ENCODE results near the gene SIDT1. TPM values are rescaled to one million over a fixed set of nuclear protein-coding genes. Genes with fewer than 3 reads are reported as not detected.

SIDT1 gene
- total and polyA plus RNA-seq, 4 donors: 1.0 to 16.3 (median 4.6) TPM

DNA sequence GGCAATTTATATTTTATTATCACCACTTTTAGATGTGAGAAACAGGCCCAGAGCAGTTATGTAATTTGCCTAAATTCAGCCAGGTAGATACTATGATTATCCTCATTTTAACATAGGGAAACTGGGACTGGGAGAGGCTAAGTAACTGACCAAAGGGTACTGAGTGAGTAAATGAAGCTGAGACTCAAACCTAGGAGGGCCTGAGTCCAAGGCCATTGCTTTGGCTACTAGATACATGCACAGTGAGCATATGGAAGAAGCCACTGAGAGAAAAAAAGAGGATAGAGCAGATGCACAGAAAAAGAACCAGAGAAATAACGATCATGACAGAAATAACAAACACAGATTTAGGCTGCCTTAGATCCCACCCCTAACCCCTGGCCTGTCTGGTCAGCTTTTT, 130.5 kb downstream of the SIDT1 start:
- Histone ChIP-seq H3K27me3 (ENCODE audit: control insufficient read depth in 3 of 3, insufficient read depth in 3 of 3, low read length in 2 of 3) (no peaks in the 10 kb centered on the region), H3K9me3 (ENCODE audit: control insufficient read depth in 4 of 4, insufficient read depth in 3 of 4, low read length in 3 of 4) (no peaks in the 10 kb centered on the region), H3K4me1 (ENCODE audit: control insufficient read depth in 5 of 5, insufficient read depth in 5 of 5, low read length in 5 of 5) (peaks cover 0 to under 1% (median 0%) of the 10 kb centered on the region in 5 donors), H3K4me3 (no peak overlapping the region), H3K9ac (ENCODE audit: insufficient read depth in 1 of 2, low read length in 2 of 2) (no peak overlapping the region), H3K27ac (ENCODE audit: low read depth in 1 of 2, low read length in 1 of 2) (no peak overlapping the region), H3K36me3 (ENCODE audit: control insufficient read depth in 4 of 4, insufficient read depth in 4 of 4, low read length in 4 of 4) (peaks cover 18 to 30% (median 26%) of the 10 kb centered on the region in 4 donors)
- DNase-seq: no peak
- ATAC-seq (ENCODE audit: insufficient read depth, low FRiP score): no peak
- TF ChIP-seq, protein P1, sequence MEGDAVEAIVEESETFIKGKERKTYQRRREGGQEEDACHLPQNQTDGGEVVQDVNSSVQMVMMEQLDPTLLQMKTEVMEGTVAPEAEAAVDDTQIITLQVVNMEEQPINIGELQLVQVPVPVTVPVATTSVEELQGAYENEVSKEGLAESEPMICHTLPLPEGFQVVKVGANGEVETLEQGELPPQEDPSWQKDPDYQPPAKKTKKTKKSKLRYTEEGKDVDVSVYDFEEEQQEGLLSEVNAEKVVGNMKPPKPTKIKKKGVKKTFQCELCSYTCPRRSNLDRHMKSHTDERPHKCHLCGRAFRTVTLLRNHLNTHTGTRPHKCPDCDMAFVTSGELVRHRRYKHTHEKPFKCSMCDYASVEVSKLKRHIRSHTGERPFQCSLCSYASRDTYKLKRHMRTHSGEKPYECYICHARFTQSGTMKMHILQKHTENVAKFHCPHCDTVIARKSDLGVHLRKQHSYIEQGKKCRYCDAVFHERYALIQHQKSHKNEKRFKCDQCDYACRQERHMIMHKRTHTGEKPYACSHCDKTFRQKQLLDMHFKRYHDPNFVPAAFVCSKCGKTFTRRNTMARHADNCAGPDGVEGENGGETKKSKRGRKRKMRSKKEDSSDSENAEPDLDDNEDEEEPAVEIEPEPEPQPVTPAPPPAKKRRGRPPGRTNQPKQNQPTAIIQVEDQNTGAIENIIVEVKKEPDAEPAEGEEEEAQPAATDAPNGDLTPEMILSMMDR (IDR thresholded peaks at IDR 0.05; ENCODE audit: control extremely low read depth, extremely low read depth): no peak
- 82 to 90% methylated on average over 1 of the region's 1 CpG for WGBS, 2 donors

- Histone ChIP-seq H3K27me3 (ENCODE audit: control insufficient read depth in 3 of 3, insufficient read depth in 3 of 3, low read length in 2 of 3) (no peaks in the 10 kb centered on the region), H3K36me3 (ENCODE audit: control insufficient read depth in 4 of 4, insufficient read depth in 4 of 4, low read length in 4 of 4) (peaks cover 16 to 30% (median 24%) of the 10 kb centered on the region in 4 donors), H3K4me1 (ENCODE audit: control insufficient read depth in 5 of 5, insufficient read depth in 5 of 5, low read length in 5 of 5) (peaks cover 0 to 3% (median 0%) of the 10 kb centered on the region in 5 donors), H3K27ac (ENCODE audit: low read depth in 1 of 2, low read length in 1 of 2) (no peak overlapping the region), H3K9ac (ENCODE audit: insufficient read depth in 1 of 2, low read length in 2 of 2) (no peak overlapping the region), H3K4me3 (no peak overlapping the region), H3K9me3 (ENCODE audit: control insufficient read depth in 4 of 4, insufficient read depth in 3 of 4, low read length in 3 of 4) (no peaks in the 10 kb centered on the region)
- TF ChIP-seq, protein P1 (IDR thresholded peaks at IDR 0.05; ENCODE audit: control extremely low read depth, extremely low read depth): no peak
- ATAC-seq (ENCODE audit: insufficient read depth, low FRiP score) (no peak), DNase-seq (no peak)
- WGBS, 2 donors: 97 to 98% methylated on average over 3 of the region's 3 CpGs
These were observed 131.0 kb downstream of the SIDT1 start for GRCh38 chr3:113663324-113663750.

GRCh38 chr3:113663761-113664160, 131.4 kb downstream of the SIDT1 start:
- no peak overlapping the region for H3K27ac ChIP-seq (ENCODE audit: low read depth in 1 of 2, low read length in 1 of 2)
- WGBS, 2 donors: 87 to 88% methylated on average over 1 of the region's 1 CpG
- no peak overlapping the region for H3K9ac ChIP-seq (ENCODE audit: insufficient read depth in 1 of 2, low read length in 2 of 2)
- no peak overlapping the region for H3K4me3 ChIP-seq
- no peak for DNase-seq
- ATAC-seq (ENCODE audit: insufficient read depth, low FRiP score): no peak
- no peaks in the 10 kb centered on the region for H3K27me3 ChIP-seq (ENCODE audit: control insufficient read depth in 3 of 3, insufficient read depth in 3 of 3, low read length in 2 of 3)
- no peaks in the 10 kb centered on the region for H3K9me3 ChIP-seq (ENCODE audit: control insufficient read depth in 4 of 4, insufficient read depth in 3 of 4, low read length in 3 of 4)
- H3K4me1 ChIP-seq (ENCODE audit: control insufficient read depth in 5 of 5, insufficient read depth in 5 of 5, low read length in 5 of 5): peaks cover 0 to 3% (median 0%) of the 10 kb centered on the region in 5 donors
- TF ChIP-seq, protein P1 (IDR thresholded peaks at IDR 0.05; ENCODE audit: control extremely low read depth, extremely low read depth): no peak
- peaks cover 12 to 27% (median 22%) of the 10 kb centered on the region in 4 donors for H3K36me3 ChIP-seq (ENCODE audit: control insufficient read depth in 4 of 4, insufficient read depth in 4 of 4, low read length in 4 of 4)

GRCh38 chr3:113664523-113665094, 132.3 kb downstream of the SIDT1 start:
- no peaks in the 10 kb centered on the region for H3K27me3 ChIP-seq (ENCODE audit: control insufficient read depth in 3 of 3, insufficient read depth in 3 of 3, low read length in 2 of 3)
- no peak for ATAC-seq (ENCODE audit: insufficient read depth, low FRiP score)
- H3K9ac ChIP-seq (ENCODE audit: insufficient read depth in 1 of 2, low read length in 2 of 2): no peak overlapping the region
- no peak overlapping the region for H3K27ac ChIP-seq (ENCODE audit: low read depth in 1 of 2, low read length in 1 of 2)
- TF ChIP-seq, protein P1 (IDR thresholded peaks at IDR 0.05; ENCODE audit: control extremely low read depth, extremely low read depth): no peak
- no peaks in the 10 kb centered on the region for H3K9me3 ChIP-seq (ENCODE audit: control insufficient read depth in 4 of 4, insufficient read depth in 3 of 4, low read length in 3 of 4)
- DNase-seq: no peak
- no peak overlapping the region for H3K4me3 ChIP-seq
- H3K36me3 ChIP-seq (ENCODE audit: control insufficient read depth in 4 of 4, insufficient read depth in 4 of 4, low read length in 4 of 4): peaks cover 10 to 19% (median 15%) of the 10 kb centered on the region in 4 donors
- H3K4me1 ChIP-seq (ENCODE audit: control insufficient read depth in 5 of 5, insufficient read depth in 5 of 5, low read length in 5 of 5): peaks cover 0 to 3% (median 0%) of the 10 kb centered on the region in 5 donors
